ENCODE results near the gene TBRG1.
A peak's percentile ranks its signal among the peaks of the same experiment; 100 is the strongest.

The TBRG1 gene

GRCh38 chr11:124643042-124643604 lies 20.5 kb downstream of the TBRG1 start:
- H3K9ac ChIP-seq (ENCODE audit: low read length), result no peak overlapping the region
- H3K9me3 ChIP-seq (ENCODE audit: control insufficient read depth, low read length), result no peaks in the 10 kb centered on the region
- no peaks in the 10 kb centered on the region for H3K27me3 ChIP-seq (replicated peaks; ENCODE audit: control insufficient read depth, insufficient read depth, low read length)
- H3K4me3 ChIP-seq (ENCODE audit: low read length), result peak overlapping the region; percentile 2
- DNase-seq (ENCODE audit: low read depth), result no peak
- H3K4me1 ChIP-seq (ENCODE audit: control insufficient read depth, insufficient read depth, low read length), result peaks cover 10% of the 10 kb centered on the region
- peaks cover 20% of the 10 kb centered on the region for H3K36me3 ChIP-seq (ENCODE audit: control insufficient read depth, insufficient read depth, low read length, severe bottlenecking)

DNA sequence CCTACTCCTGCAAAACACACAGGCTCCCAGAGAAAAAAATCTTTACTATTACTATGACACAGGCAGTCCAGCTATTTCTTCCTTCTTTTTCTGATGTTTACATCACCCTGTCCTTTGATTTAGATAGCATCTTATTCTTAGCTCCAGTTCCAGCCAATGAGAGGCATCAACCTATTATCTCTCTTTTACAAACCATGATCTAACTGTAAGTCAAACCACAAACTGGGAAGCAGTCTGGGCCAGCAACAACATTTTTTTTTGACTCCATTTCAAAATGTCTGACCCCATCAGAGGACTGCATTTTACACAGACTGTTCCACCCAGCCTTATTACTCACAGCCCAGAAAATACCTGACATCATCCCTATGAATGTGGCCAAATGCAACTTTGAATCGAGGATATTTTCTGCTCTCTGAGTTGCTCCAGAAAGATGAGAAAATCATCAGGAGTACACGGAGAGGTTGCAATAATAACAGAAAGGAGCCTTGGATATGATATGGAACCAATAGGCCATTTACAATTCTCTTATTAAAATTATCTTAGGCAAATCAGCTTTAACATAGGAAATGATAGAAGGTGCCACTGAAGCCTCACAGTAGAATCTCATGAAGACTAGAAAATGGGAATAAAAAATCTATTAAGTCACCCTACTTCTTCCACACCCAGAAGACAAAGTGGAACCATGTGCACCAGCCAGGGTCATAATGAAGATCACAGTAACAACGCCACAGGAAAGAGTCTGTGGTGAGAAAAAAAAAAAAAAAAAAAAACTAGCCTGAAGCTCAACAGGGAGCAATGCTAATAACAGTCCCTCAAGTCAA lies 21.2 kb downstream of the TBRG1 start:
- peak; percentile 70 for DNase-seq (ENCODE audit: low read depth)
- Histone ChIP-seq H3K9me3 (ENCODE audit: control insufficient read depth, low read length) (no peaks in the 10 kb centered on the region), H3K9ac (ENCODE audit: low read length) (no peak overlapping the region), H3K27me3 (replicated peaks; ENCODE audit: control insufficient read depth, insufficient read depth, low read length) (no peaks in the 10 kb centered on the region), H3K4me1 (ENCODE audit: control insufficient read depth, insufficient read depth, low read length) (peaks cover 10% of the 10 kb centered on the region), H3K36me3 (ENCODE audit: control insufficient read depth, insufficient read depth, low read length, severe bottlenecking) (peaks cover 13% of the 10 kb centered on the region), H3K4me3 (ENCODE audit: low read length) (peak overlapping the region; percentile 28)

DNA sequence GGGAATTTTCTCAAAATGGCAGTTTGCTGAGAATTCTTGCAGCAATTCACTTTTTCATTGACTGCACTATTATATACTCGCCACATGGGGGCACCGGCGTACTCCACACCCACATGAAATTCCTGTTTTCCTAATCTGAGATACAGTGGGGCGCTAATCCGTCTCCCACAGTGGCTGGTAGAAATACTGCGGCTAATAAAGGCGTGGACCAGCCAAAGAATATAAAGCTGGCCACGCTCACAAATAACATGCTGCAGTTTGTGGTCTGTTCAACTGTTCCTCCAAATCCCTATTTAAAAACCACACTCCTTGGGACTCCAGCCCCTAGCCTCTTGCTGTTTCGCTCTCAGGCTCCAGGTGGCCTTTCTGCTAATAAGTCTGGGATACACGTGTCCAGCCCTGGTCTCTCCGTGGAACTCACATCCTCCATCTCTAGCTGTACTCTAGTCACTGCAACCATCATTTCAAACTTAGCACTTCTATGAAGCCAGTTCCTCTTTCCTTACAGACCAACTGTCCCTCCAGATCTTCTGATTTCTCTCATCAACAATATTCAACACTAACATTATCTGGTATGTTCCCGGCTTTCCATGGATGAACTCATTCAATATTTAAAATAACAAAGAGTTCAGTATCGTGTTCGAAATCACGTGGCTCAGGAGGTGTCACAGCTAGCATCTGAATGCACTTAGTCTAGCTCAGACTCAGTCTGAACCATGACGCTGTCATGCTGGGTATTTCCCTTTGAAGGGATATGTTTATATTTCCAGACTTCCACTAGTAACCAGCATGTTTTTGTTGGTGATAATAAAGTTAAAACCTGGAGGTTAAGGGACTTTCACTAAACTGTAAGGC lies 22.0 kb downstream of the TBRG1 start:
- H3K9me3 ChIP-seq (ENCODE audit: control insufficient read depth, low read length), result no peaks in the 10 kb centered on the region
- H3K4me3 ChIP-seq (ENCODE audit: low read length), result peak overlapping the region; percentile 54
- H3K9ac ChIP-seq (ENCODE audit: low read length), result no peak overlapping the region
- H3K4me1 ChIP-seq (ENCODE audit: control insufficient read depth, insufficient read depth, low read length), result peaks cover 10% of the 10 kb centered on the region
- DNase-seq (ENCODE audit: low read depth), result peak; percentile 85
- no peaks in the 10 kb centered on the region for H3K27me3 ChIP-seq (replicated peaks; ENCODE audit: control insufficient read depth, insufficient read depth, low read length)
- peaks cover 9% of the 10 kb centered on the region for H3K36me3 ChIP-seq (ENCODE audit: control insufficient read depth, insufficient read depth, low read length, severe bottlenecking)

GRCh38 chr11:124646148-124646547 lies 23.5 kb downstream of the TBRG1 start:
- H3K4me3 ChIP-seq (ENCODE audit: low read length), result no peak overlapping the region
- no peak for DNase-seq (ENCODE audit: low read depth)
- peaks cover 10% of the 10 kb centered on the region for H3K4me1 ChIP-seq (ENCODE audit: control insufficient read depth, insufficient read depth, low read length)
- H3K27me3 ChIP-seq (replicated peaks; ENCODE audit: control insufficient read depth, insufficient read depth, low read length), result no peaks in the 10 kb centered on the region
- peaks cover 6% of the 10 kb centered on the region for H3K36me3 ChIP-seq (ENCODE audit: control insufficient read depth, insufficient read depth, low read length, severe bottlenecking)
- no peak overlapping the region for H3K9ac ChIP-seq (ENCODE audit: low read length)
- no peaks in the 10 kb centered on the region for H3K9me3 ChIP-seq (ENCODE audit: control insufficient read depth, low read length)

GRCh38 chr11:124648610-124649009 lies 25.9 kb downstream of the TBRG1 start:
- DNase-seq (ENCODE audit: low read depth), result no peak
- Histone ChIP-seq H3K9ac (ENCODE audit: low read length) (no peak overlapping the region), H3K4me3 (ENCODE audit: low read length) (no peak overlapping the region), H3K9me3 (ENCODE audit: control insufficient read depth, low read length) (no peaks in the 10 kb centered on the region), H3K36me3 (ENCODE audit: control insufficient read depth, insufficient read depth, low read length, severe bottlenecking) (peaks cover 11% of the 10 kb centered on the region), H3K4me1 (ENCODE audit: control insufficient read depth, insufficient read depth, low read length) (peaks cover 6% of the 10 kb centered on the region), H3K27me3 (replicated peaks; ENCODE audit: control insufficient read depth, insufficient read depth, low read length) (no peaks in the 10 kb centered on the region)

DNA sequence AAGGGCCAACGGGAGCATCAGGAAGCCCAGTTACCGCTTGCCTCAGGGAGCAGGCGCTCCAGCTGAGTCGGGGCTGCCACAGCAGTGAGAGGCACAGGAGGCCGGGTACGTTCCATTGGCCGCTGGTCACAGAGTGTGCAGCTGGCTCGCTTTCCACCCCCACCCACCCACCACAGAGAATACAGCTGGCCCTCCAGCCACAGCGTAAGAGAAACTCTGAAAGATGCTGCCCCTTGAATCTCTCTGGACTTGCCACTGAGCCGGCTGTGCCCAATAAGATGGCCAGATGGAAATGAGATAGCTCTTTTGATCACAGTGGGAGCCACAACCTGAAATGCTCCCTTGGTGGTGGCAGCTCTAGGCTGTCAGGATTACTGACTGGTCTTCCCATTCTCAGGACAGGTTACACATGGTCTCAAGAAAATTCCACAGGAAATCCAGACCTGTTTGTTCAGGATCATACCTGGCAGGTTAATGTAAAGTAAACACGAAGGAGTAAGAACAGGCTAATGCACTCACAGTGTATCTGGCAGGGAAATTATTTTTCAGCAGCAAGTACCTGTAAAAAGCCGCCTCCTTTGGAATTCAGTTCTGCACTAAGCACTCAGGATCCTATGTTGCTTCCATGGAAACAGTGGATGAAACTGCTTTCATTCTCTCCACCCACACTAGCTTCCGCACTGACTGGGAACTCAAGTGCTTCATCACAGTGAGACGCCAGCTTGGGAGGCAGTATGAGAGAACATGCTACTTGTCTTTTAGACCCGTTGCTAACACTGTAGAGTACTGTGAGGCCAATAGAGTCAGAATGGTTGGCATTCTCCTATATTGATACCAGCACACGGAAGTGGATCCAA lies 34.3 kb downstream of the TBRG1 start:
- Histone ChIP-seq H3K4me1 (ENCODE audit: control insufficient read depth, insufficient read depth, low read length) (no peaks in the 10 kb centered on the region), H3K4me3 (ENCODE audit: low read length) (no peak overlapping the region), H3K27me3 (replicated peaks; ENCODE audit: control insufficient read depth, insufficient read depth, low read length) (no peaks in the 10 kb centered on the region), H3K36me3 (ENCODE audit: control insufficient read depth, insufficient read depth, low read length, severe bottlenecking) (peaks cover 9% of the 10 kb centered on the region), H3K9ac (ENCODE audit: low read length) (no peak overlapping the region), H3K9me3 (ENCODE audit: control insufficient read depth, low read length) (no peaks in the 10 kb centered on the region)
- no peak for DNase-seq (ENCODE audit: low read depth)

DNA sequence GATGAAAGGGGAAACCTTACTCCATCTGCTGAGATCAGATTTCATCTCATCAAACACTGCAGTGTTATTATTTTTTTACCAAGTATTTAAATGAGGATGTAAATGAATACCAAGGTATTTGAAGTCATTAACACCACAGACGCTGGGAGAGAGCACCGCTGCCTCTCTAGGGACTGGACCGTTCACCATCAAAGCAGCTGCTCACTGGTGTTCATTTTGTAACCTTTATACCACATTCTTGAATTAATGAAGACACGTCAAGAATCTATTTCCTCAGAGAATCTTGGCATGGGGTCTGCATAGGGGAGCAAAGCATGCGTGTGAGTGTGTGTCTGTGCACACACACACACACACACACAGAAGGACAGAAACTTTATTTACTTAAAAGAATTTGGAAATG lies 35.2 kb downstream of the TBRG1 start:
- H3K27me3 ChIP-seq (replicated peaks; ENCODE audit: control insufficient read depth, insufficient read depth, low read length), result no peaks in the 10 kb centered on the region
- DNase-seq (ENCODE audit: low read depth), result no peak
- H3K36me3 ChIP-seq (ENCODE audit: control insufficient read depth, insufficient read depth, low read length, severe bottlenecking), result peaks cover 9% of the 10 kb centered on the region
- H3K9ac ChIP-seq (ENCODE audit: low read length), result no peak overlapping the region
- H3K9me3 ChIP-seq (ENCODE audit: control insufficient read depth, low read length), result no peaks in the 10 kb centered on the region
- no peak overlapping the region for H3K4me3 ChIP-seq (ENCODE audit: low read length)
- H3K4me1 ChIP-seq (ENCODE audit: control insufficient read depth, insufficient read depth, low read length), result no peaks in the 10 kb centered on the region

GRCh38 chr11:124658501-124658900 lies 35.8 kb downstream of the TBRG1 start:
- no peaks in the 10 kb centered on the region for H3K4me1 ChIP-seq (ENCODE audit: control insufficient read depth, insufficient read depth, low read length)
- no peak for DNase-seq (ENCODE audit: low read depth)
- no peak overlapping the region for H3K9ac ChIP-seq (ENCODE audit: low read length)
- H3K4me3 ChIP-seq (ENCODE audit: low read length), result no peak overlapping the region
- H3K27me3 ChIP-seq (replicated peaks; ENCODE audit: control insufficient read depth, insufficient read depth, low read length), result no peaks in the 10 kb centered on the region
- H3K36me3 ChIP-seq (ENCODE audit: control insufficient read depth, insufficient read depth, low read length, severe bottlenecking), result peaks cover 5% of the 10 kb centered on the region
- H3K9me3 ChIP-seq (ENCODE audit: control insufficient read depth, low read length), result no peaks in the 10 kb centered on the region

DNA sequence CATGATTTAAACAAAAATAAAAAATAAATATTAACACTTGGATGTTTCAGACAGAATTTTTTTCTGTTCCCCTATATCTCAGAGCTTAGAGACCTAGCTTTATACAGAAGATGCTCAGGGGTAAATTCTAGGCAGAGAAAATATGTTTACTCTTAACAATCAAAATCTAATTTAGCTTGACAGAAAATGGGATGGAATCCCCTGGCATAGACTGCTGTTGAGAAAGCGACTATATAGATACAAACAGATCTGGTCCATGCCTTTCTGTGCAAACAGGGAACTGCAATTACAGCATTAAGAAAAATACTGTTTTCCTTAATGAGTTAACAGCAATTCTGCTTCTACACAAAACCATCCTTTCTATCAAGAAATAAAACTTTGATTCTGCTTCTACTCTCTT lies 36.3 kb downstream of the TBRG1 start:
- no peaks in the 10 kb centered on the region for H3K9me3 ChIP-seq (ENCODE audit: control insufficient read depth, low read length)
- no peak for DNase-seq (ENCODE audit: low read depth)
- H3K4me1 ChIP-seq (ENCODE audit: control insufficient read depth, insufficient read depth, low read length), result no peaks in the 10 kb centered on the region
- H3K4me3 ChIP-seq (ENCODE audit: low read length), result no peak overlapping the region
- H3K27me3 ChIP-seq (replicated peaks; ENCODE audit: control insufficient read depth, insufficient read depth, low read length), result no peaks in the 10 kb centered on the region
- H3K36me3 ChIP-seq (ENCODE audit: control insufficient read depth, insufficient read depth, low read length, severe bottlenecking), result peaks cover 3% of the 10 kb centered on the region
- H3K9ac ChIP-seq (ENCODE audit: low read length), result no peak overlapping the region

DNA sequence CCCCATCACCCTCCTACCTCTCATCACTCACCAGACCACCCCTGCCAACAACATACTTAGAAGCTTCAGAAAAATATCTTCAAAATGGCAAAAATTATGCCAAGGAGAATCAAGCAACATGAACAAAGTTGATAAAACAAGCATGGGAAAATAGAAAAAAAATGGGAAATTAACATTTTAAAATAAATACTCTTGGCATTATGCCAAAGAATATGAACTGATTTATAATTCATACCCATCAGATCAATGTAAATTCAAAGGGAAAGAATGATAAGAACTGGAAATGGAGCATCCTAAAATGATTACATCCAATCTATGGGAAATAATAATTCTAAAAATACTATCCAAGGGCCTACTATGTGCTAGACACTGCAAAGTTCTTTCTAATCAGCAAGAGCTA lies 38.9 kb downstream of the TBRG1 start:
- Histone ChIP-seq H3K9me3 (ENCODE audit: control insufficient read depth, low read length) (no peaks in the 10 kb centered on the region), H3K36me3 (ENCODE audit: control insufficient read depth, insufficient read depth, low read length, severe bottlenecking) (peaks cover 3% of the 10 kb centered on the region), H3K9ac (ENCODE audit: low read length) (no peak overlapping the region), H3K4me3 (ENCODE audit: low read length) (no peak overlapping the region), H3K27me3 (replicated peaks; ENCODE audit: control insufficient read depth, insufficient read depth, low read length) (no peaks in the 10 kb centered on the region), H3K4me1 (ENCODE audit: control insufficient read depth, insufficient read depth, low read length) (no peaks in the 10 kb centered on the region)
- no peak for DNase-seq (ENCODE audit: low read depth)

Measured in adipocyte (in vitro differentiated cells).